Mesenteric fat pad (tissue), 1 donor: ENCODE measurements around the gene ATAD3C. TPM values are rescaled to one million over a fixed set of nuclear protein-coding genes. Genes with fewer than 3 reads are reported as not detected.

ENCODE experiments used
- DNase-seq: peaks from one replicate; pipeline ENCODE4 v3.0.0-alpha.2; 2020; ENCODE audit warnings: low spot score
- total RNA-seq: library from RNA; stranded (reverse); fragmentation: NEBNext Ultra II Directional; extraction: Animal tissue kit (Norgen Biotek cat#: 25700); gene quantifications from one replicate; pipeline ENCODE4 v1.2.1, GENCODE V29; 2021
- donor health status: DM: yes; HTN: yes; CAD: no.

Gene ATAD3C
- total RNA-seq, 1 donor from 2014 or later, result 0.51 TPM

DNA sequence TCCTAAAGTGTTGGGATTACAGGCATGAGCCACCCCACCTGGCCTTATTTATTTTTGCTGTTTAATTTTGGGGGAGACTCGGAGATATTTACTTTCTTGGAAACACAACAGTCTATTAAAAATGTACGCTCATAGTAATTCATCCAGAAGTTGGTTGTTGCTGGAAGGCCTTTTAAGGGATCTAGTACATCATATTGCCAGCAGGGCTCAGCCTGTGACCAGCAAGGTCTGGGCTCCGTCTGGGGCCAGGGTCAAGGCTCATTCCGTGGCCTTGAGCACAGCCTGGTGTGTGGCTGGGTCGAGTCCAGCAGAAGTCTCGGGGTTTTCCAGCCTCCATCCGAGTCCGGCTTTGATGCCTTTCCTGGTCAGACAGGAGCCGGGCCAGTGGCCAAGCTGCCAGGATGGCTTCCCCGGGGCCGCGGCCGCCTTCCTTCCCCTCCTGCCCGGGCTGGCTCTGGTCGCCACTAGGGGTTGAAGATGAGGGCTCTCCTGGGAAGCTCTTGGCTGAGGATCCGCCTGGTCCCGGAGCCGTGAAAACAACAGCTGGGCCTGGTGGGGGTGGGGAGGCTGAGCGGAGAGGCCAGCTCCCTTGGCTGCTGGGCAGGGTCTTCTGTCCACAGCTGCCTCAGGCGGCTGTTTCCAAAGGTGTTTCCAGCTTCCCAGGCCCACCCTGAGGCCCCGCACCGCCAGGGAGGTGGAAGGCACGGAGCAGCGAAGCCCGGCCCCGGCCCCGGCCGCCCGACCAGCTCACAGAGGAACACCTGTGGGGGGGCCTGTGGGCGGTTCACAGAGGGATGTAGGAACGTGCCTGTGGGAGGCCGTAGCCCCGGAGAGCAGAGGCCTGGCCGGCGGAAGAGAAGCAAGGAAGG is 19.1 kb upstream of the ATAD3C start:
- DNase-seq, result peak; percentile 94

DNA sequence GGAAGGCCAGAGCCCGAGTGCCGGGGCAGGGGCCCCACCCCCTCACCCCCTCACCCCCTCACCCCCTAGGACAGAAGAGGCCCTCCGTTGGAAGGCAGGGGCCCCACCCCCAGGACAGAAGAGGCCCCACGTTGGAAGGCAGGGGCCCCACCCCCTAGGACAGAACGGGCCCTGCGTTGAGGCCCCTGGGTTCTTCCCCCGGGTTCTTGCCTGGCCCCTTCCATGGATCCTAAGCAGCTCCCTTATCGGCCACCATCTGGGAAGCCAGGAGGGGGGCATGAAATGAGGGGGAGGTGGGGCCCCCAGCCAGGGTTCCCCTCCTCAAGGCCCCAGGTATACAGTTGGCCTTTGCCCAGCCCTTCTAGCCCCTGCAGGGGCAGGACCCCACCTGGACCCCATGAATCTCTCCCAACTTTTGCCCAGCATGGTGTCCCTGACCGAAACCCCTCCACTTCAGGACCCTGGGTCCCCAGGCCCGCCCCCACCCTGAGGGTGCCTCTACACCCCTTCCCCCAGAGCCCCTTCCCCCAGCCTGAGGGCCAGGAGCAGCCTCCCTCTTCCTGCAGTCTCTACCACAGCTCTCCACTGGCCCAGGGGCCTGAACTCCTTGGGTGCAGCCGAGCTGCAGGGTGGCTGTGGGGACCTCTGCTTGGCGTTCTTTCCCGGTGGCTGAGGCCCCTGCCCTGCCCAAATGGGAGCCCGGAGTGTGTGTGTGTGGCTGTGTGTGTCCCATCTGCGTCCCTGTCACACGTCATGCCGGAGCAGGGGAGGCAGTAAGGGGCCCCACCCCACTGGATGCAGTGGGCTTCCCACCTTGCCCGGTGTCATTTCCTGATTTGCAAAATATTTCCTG is 18.3 kb upstream of the ATAD3C start:
- DNase-seq, result peak; percentile 87

DNA sequence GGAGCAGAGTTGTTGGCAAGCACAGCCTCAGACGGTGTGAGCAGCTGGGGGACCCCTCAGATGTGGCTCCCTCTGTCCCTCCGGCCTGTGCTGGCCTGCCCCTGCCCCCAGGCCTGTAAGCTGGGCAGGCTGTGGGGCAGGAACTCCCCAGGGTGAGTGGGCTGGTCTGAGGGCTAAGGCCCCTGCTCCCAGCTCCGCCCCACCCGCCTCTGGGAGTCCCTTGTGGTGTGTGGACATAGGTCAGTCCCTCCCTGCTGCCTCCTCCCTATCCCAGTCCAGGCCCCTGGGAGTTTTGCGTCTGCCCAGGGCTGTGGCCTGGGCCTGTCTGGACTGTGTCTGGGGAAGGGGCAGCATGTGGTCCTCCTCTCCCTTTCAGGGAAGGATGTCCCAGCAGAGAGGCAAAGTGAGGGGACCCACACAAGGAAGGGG is 17.6 kb upstream of the ATAD3C start:
- peak; percentile 90 for DNase-seq

DNA sequence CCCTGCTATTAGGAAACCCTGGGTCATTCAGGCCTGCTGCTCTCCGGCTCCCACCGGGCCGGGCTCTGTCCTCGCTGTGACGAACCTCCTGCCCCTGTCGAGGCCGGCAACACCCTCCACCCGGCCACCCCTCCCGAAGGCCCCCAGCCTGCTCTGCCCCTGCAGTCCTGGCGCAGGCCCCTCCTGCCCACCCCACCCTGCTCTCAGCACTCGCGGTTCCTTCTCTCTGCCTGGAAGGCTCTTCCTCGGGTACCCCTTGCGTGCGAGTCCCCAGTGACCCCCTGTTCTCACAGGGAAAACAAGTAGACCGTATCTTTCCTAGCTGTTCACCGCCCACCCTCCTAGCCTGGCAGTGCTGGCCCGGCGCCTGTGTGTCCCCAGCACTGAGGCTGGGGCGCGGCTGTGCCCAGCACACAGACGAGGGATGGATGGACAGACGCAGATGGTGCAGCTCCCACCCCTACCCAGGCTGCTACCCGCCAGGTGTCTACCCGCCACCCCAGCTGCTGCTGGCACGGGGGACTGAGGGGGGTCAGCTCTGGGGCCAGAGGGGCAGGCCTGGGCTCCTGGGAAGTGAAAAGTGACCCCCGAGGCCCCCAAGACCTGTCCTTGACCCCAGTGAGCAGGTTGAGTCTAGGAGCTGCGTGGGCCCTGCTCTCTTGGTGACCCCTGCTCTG is 17.1 kb upstream of the ATAD3C start:
- peak; percentile 88 for DNase-seq

DNA sequence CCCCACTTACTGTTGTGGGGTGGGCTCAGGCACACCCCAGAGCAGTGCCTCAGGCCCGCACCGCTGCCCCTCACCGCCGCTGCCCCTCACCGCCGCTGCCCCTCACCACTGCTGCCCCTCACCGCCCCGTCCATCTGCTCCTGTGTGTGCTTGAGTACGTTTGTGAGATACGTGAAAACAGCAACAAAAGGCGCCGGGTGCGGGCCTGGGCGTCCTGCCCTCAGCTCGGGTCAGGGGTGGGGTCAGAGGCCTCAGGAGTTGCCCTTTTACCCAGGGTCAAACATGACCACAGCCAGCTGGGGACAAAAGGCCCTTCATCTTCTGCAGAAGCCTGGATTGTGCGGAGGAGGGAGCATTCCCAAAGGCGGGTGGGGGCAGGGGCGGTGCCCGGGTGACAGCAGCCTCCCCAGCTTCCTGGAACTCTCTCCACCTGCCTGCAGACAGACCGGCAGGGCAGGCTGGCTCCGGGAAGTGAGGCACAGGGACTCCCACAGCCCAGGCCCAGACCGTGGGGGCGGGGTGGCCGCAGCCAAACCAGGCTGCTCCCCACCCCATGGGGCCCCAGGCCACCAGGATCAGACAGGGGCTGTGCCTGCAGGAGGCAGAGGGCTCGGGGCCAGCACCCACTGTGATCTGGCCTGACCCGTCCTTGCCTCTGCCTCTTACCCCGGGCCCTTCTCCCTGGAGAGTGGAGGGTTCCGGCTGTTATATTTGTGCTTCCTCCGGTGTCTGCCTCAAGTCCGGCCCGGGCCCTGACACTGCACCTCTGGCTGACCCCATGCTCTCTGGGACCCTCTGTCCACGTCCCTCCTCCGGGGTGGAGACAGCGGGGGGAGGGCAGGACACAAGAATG is 16.3 kb upstream of the ATAD3C start:
- DNase-seq, result peak; percentile 92

DNA sequence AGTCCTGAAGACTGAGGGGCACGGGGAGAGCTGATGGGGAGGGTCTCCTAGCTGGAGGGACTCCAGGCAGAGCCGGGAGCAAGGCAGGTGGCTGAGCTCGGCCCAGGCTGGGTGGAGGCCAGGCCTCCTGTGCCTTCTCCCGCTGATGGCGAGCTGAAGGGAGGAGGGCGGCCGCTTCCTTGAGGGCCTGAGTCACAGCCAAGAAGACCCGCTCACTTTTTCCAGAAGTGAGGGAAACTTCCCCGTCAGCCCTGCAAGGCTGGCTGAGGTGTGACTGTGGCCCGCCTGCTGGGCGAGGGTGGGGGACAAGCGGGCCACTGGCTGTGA is 15.7 kb upstream of the ATAD3C start:
- DNase-seq, result peak; percentile 90

DNA sequence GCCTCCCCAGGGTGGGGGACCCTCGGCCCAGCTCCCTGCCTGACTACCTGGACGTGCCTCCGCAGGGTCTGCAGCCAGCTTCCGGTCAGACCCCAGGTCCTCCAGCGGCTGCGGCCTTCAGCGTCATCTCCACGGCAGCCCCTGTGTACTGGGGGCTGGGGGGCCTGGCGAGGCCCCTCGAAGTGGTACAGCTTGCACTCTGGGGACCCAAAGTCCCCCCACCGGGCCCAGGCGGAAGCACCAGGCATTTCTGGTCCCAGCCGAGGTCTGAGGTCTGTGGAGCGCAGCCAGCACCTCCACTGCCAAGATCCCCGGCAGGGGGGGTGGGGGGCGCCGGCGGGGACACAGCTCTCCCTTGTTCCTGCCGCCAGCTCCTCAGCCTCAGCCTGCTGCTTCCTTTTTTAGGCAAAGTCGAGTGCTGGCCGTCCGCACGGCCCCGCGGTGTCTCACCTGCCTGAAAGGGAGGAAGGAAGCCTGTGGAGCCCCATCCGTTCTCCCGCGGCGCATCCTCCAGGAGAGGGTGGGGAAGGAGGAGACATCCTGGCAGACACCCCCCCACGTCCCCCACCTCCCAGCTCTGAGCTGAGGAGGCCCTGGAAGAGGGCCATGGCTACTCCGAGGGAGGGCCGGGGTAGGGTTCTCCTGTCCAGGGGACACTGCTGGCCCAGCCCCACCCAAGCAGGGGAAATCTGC is 15.2 kb upstream of the ATAD3C start:
- DNase-seq, result peak; percentile 90

DNA sequence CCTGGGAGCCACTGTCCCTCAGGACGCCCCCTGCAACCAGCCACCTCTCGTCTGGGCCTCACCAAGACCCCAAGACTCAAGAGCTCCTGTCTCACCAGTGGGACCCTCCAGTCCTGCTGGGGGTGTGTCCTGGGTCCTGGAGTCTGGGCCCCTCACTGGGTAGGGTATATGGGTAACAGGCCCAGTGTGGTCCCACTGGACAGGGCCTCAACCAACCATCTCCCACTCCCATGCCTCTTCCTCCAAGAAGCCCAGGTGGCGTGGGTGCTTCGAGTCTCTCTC is 14.7 kb upstream of the ATAD3C start:
- DNase-seq, result no peak

DNA sequence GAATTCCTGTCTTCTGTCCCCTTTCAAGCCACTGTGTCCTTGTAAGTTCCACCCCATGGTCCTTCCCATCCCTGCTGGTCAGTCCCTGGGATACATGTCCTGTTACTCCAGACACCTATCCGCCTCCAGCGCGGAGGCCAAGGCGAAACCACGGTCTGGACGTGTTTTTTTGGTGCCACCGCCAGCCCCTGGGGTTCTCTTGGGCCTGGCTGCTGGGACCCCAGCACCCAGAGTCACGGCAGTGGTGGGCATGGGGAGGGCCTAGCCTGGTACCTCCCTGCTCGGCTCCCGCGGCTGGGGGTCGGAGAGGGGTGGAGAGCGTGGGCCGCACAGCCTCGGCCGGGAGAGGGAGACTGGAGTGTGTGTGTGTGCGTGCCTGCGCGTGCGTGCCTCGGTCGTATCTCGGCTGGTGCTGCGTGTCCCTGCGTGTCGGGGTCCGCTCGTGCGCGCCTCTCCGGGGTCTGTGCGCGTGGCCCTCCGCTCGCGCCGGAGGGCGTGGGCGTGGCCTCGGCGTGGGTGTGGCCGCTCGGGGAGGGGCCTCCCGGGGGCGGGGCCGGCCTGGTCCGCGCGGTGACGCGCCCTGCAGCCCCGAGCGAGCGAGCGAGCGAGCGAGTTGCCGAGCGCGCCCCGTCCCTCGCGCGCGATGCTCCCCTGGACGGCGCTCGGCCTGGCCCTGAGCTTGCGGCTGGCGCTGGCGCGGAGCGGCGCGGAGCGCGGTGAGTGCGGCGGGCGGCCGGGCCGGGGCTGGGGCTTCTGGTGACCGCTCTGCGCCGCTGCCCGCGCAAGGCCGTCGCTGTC is 14.2 kb upstream of the ATAD3C start, which contains the start of gene VWA1:
Gene VWA1 (plus strand): TSS at position 585 of the 798 bp plus-strand sequence. CDS start 59 bp downstream, at position 644.
- DNase-seq, result peak; percentile 91

DNA sequence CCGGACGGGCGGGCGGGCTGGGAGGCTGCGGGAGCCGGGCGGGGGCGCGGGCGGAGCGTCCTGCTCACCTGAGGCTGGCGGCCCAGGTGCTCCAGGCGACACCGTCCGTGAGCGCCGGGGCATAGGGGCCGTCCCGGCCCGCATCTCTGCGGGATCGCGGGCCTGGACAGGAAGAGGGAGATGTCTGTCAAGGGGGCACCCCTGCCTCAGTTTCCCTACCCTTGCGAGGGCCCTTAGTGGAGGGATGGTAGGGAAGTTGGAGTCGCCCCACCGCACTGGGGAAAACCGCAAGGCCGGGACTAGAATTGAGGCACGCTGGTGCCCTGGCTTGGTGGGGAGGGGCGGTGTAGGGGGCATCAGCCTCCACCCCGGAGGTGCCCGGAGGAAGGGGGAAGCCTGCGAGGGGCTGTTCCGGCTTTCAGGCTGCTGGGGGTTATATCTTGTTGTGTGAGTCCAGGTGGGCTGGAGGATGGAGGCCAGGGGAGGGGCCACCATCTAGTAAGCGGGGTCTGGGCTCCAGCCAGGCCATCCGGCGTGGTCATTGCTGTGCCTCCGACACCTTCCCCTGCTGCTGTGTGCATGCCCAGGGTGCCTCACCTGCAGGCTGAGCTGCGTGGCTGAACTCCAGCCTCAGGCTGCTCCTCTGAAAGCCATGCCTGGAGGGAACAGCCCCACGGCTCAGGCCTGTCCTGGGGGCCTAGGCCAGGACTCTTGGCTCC is 13.4 kb upstream of the ATAD3C start:
- DNase-seq, result no peak

DNA sequence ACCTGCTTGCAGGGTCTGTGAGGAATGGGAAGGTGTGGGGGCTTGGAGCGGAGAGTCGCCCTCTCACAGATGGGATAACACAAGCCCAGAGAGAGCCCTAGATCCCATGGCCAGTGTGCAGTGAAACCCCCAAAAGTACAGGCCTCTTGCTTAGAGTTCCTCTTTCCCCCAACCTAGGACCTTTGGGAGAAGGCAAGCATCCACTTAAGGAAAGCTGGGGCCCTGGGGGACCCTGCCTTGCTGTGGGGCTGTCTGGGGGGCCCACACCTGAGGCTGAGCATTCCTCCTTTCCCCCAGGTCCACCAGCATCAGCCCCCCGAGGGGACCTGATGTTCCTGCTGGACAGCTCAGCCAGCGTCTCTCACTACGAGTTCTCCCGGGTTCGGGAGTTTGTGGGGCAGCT is 12.9 kb upstream of the ATAD3C start:
- DNase-seq, result no peak

DNA sequence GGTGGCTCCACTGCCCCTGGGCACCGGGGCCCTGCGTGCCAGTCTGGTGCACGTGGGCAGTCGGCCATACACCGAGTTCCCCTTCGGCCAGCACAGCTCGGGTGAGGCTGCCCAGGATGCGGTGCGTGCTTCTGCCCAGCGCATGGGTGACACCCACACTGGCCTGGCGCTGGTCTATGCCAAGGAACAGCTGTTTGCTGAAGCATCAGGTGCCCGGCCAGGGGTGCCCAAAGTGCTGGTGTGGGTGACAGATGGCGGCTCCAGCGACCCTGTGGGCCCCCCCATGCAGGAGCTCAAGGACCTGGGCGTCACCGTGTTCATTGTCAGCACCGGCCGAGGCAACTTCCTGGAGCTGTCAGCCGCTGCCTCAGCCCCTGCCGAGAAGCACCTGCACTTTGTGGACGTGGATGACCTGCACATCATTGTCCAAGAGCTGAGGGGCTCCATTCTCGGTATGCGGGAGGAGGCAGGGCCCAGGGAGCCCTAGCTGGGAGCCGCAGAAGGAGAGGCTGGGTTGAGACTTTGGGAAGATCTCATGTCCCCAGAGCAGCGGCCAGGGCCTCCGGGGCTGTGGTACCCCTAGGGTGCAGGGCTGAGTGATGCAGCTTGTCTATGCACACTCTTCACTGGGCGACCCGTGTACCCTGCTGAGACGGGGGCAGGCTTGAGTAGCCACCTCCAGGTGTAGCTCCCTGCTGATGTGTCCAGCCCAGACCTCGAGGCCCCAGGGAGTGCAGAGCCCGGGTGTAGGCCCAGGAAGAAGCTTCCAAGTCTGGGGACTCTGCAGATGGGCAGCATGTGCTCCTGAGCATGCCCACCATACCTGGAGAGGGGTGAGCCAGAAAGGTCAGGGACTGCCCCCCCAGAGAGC is 12.2 kb upstream of the ATAD3C start:
- DNase-seq, result no peak

DNA sequence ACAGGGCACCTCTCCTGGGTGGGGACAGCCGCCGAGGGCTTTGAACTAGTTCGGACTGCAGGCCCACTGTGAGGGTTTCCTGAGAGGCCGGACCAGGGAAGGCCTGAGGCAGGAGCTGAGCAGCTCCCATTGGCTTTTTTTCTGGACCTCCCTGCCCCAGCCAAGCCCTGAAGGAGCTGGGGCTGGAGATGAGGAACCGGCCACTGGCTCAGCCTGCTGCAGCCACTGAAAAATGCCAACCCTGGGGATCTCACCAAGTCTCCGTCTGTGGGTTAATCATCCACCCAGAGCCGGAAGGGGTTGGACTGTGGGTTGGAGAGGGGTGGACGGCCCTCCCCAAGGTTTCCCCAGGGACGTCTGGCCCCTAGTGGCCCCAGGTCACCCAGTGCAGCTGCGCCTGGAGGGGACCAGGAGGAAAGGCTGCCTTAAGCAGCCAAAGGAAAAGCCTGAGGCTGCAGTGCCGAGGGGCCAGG is 11.5 kb upstream of the ATAD3C start:
- no peak for DNase-seq

DNA sequence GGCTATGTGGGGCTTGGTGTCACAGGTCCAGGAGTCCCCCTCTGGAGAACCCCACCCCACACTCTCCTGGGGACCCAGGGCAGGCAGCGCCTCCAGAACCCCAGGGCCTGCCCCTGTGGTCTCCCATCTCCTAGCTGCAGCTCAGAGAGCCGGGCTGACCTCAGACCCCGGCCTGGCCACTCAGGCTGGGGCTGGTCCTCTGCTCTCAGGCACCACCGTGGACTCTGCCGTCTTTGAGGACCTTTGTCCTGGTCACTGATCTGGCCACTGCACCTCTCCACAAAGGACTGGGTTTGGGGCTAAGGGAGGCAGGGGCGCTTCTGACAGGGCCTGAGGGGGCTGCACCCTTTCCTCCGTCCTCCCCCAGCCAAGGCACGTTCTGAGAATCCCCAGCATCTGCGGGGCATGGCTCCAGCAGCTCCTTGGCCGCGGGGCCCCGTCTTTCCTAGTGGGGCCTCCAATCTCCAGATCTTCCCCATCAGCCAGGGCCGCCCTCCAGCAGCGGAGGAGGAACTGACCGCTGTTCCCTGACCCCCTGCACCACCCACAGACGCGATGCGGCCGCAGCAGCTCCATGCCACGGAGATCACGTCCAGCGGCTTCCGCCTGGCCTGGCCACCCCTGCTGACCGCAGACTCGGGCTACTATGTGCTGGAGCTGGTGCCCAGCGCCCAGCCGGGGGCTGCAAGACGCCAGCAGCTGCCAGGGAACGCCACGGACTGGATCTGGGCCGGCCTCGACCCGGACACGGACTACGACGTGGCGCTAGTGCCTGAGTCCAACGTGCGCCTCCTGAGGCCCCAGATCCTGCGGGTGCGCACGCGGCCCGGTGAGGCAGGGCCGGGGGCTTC is 10.7 kb upstream of the ATAD3C start:
- DNase-seq, result no peak

DNA sequence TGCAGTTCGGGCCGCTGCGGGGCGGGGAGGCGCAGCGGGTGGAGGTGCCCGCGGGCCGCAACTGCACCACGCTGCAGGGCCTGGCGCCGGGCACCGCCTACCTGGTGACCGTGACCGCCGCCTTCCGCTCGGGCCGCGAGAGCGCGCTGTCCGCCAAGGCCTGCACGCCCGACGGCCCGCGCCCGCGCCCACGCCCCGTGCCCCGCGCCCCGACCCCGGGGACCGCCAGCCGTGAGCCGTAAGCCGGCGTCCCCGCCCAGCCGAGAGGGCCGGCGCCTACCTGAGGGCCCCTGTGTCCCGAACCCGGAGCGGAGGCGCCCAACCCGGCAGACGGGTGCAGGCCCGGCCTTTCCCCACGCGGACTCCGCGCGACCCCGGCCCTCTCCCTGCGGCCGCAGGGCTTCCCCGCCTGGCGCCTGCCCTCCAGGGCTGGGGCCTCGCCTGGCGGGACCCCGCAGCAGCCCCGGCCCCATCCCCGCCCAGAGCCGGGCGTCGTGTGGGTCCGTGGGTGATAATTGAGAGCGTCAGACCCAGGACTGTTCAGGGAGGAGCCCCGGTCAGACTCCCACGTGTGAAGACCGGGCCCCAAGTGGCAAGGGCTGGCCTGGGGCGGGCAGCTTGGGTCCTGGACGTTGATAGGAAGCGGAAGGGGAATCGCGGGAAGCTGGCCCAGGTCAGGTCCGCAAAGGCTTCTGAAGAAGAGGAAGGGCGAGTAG is 9.8 kb upstream of the ATAD3C start:
- DNase-seq, result no peak
